ENCODE data around the gene CD1D.
A peak's percentile ranks its signal among the peaks of the same experiment; 100 is the strongest.
"Not testable (repeated sequence)": the region's sequence is repeated elsewhere in the genome, so short reads cannot be mapped to it uniquely, and the experiment has no call there.

The CD1D gene

DNA sequence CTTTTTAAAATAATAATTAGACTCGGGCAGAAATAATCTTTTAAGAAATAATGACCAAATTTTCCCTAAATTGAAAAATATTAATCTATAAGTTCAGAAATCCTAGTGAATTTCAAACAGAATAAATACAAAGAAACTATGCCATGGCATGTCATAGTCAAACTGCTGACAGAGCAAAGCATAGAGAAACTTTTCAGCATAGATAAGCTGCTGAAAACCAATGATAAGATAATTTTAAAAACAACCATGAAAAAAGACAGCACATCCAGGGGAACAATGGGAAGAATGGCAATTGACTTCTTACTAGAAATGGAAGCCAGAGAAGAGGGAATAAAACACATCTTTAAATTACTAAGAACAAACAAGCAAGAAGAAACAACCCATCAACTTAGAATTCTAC lies 19.8 kb downstream of the CD1D start:
- ATAC-seq: no peak
- TF ChIP-seq GLIS3 (CRISPR knock-in tag; IDR thresholded peaks at IDR 0.05) (no peak), ISL1 (CRISPR knock-in tag; IDR thresholded peaks at IDR 0.05) (no peak), ZNF70 (CRISPR knock-in tag; IDR thresholded peaks at IDR 0.05) (no peak), TSHZ2 (CRISPR knock-in tag; IDR thresholded peaks at IDR 0.05) (no peak), OSR1 (CRISPR knock-in tag; IDR thresholded peaks at IDR 0.05) (no peak)
- TF ChIP-seq, protein P1, sequence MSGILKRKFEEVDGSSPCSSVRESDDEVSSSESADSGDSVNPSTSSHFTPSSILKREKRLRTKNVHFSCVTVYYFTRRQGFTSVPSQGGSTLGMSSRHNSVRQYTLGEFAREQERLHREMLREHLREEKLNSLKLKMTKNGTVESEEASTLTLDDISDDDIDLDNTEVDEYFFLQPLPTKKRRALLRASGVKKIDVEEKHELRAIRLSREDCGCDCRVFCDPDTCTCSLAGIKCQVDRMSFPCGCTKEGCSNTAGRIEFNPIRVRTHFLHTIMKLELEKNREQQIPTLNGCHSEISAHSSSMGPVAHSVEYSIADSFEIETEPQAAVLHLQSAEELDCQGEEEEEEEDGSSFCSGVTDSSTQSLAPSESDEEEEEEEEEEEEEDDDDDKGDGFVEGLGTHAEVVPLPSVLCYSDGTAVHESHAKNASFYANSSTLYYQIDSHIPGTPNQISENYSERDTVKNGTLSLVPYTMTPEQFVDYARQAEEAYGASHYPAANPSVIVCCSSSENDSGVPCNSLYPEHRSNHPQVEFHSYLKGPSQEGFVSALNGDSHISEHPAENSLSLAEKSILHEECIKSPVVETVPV (CRISPR knock-in tag; IDR thresholded peaks at IDR 0.05): no peak

DNA sequence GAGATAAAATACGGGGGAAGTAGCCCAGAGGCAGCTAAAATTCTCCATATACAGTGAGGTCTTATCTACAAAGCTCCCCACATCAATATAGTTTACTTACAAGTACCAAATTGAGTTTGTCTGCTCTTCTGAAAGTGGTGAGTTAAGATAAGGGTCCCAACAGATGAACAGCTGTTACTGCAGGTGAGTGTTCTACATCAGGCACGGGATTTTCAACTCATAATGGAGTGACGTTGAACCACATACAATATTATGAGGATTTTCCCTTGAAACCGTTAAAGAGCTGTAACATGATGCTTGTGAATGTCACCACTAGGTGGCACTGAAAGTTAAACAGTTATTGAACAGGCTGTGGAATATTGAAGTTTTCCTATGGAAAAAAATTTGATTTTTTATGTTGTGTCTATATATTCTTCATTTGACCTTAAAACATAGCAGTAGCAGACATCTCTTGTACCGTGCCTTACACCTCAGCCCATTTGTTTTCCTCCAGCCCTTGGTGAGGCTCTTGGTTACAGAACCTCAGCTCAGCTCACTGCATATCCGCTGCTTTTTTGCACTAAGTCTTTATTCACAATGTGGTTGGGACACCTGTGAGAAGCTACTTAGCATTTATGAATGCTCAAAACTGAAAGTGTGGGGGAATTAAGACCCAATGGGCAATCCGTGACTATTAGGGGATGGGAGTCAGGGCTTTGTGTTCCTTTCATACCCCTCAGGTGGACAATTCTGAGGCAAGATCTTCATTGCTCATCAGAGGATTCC lies 23.2 kb downstream of the CD1D start:
- TF ChIP-seq TSHZ2 (CRISPR knock-in tag; IDR thresholded peaks at IDR 0.05): no peak
- TF ChIP-seq TCF4 (CRISPR knock-in tag; IDR thresholded peaks at IDR 0.05; ENCODE audit: borderline replicate concordance): no peak
- TF ChIP-seq ZC3H10 (CRISPR knock-in tag; IDR thresholded peaks at IDR 0.05): no peak
- TF ChIP-seq, protein P2, sequence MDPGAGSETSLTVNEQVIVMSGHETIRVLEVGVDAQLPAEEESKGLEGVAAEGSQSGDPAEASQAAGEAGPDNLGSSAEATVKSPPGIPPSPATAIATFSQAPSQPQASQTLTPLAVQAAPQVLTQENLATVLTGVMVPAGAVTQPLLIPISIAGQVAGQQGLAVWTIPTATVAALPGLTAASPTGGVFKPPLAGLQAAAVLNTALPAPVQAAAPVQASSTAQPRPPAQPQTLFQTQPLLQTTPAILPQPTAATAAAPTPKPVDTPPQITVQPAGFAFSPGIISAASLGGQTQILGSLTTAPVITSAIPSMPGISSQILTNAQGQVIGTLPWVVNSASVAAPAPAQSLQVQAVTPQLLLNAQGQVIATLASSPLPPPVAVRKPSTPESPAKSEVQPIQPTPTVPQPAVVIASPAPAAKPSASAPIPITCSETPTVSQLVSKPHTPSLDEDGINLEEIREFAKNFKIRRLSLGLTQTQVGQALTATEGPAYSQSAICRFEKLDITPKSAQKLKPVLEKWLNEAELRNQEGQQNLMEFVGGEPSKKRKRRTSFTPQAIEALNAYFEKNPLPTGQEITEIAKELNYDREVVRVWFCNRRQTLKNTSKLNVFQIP (CRISPR knock-in tag; IDR thresholded peaks at IDR 0.05; ENCODE audit: borderline replicate concordance, low read depth): no peak
- TF ChIP-seq SNAI2 (CRISPR knock-in tag; IDR thresholded peaks at IDR 0.05): no peak
- no peak for TF ChIP-seq ZFP30 (CRISPR knock-in tag; IDR thresholded peaks at IDR 0.05)
- ATAC-seq: peak; percentile 100

DNA sequence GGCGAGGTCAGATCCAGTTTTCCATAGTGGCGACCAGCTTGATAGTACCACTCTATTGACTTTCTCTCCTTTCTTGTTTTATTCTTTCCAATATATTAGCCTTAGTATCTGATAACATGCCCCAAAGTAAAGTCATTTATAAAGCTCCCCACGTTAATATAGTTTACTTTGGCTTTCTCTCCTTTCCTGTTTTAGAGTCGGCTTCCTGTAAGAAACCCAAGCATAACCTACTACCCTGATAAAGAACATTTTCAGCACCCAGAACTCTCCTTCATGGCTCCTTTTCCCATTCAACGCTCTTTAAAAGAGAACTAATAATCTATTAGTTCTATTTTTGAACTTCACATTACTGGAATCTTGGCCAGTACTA lies 23.7 kb downstream of the CD1D start:
- ATAC-seq: no peak
- TF ChIP-seq ZFP30 (CRISPR knock-in tag; IDR thresholded peaks at IDR 0.05) (no peak), ARNTL (CRISPR knock-in tag; IDR thresholded peaks at IDR 0.05; ENCODE audit: borderline replicate concordance, low read depth) (no peak), TCF4 (CRISPR knock-in tag; IDR thresholded peaks at IDR 0.05; ENCODE audit: borderline replicate concordance) (no peak)

DNA sequence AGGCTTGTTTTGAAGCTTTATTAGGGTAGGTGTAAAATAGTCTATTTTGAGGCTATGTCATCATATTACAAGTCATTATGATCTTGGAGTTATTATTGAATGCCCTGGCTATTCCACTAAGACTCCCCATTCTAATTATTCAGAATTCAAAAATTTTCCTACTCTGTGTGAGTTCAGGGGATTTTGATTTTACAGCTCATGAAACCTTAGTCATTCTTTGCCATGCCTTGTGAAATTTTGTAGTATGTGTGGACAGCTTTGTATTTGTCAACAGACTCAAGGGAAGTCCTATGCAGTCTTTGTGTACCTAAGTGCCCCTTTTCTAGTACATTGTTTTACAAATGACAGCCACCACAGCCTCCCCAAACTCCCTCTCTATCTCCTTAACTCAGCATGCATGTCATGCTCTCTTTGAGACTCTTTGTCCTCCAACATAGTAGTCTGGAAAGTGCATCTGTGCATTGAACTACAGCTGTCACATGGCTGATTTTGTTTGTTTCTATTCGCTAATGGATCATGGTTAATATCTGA lies 28.0 kb downstream of the CD1D start:
- no peak for ATAC-seq
- no peak for TF ChIP-seq ARNTL (CRISPR knock-in tag; IDR thresholded peaks at IDR 0.05; ENCODE audit: borderline replicate concordance, low read depth)
- TF ChIP-seq TCF4 (CRISPR knock-in tag; IDR thresholded peaks at IDR 0.05; ENCODE audit: borderline replicate concordance): no peak

GRCh38 chr1:158212320-158212719 lies 31.6 kb downstream of the CD1D start:
- ATAC-seq: no peak
- TF ChIP-seq SNAI2 (CRISPR knock-in tag; IDR thresholded peaks at IDR 0.05) (no peak), CSDC2 (CRISPR knock-in tag; IDR thresholded peaks at IDR 0.05) (no peak), ISL1 (CRISPR knock-in tag; IDR thresholded peaks at IDR 0.05) (no peak), ZFP30 (CRISPR knock-in tag; IDR thresholded peaks at IDR 0.05) (no peak), ZFP3 (CRISPR knock-in tag; IDR thresholded peaks at IDR 0.05) (no peak), OSR1 (CRISPR knock-in tag; IDR thresholded peaks at IDR 0.05) (no peak)
- TF ChIP-seq, protein P3, sequence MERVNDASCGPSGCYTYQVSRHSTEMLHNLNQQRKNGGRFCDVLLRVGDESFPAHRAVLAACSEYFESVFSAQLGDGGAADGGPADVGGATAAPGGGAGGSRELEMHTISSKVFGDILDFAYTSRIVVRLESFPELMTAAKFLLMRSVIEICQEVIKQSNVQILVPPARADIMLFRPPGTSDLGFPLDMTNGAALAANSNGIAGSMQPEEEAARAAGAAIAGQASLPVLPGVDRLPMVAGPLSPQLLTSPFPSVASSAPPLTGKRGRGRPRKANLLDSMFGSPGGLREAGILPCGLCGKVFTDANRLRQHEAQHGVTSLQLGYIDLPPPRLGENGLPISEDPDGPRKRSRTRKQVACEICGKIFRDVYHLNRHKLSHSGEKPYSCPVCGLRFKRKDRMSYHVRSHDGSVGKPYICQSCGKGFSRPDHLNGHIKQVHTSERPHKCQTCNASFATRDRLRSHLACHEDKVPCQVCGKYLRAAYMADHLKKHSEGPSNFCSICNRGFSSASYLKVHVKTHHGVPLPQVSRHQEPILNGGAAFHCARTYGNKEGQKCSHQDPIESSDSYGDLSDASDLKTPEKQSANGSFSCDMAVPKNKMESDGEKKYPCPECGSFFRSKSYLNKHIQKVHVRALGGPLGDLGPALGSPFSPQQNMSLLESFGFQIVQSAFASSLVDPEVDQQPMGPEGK (CRISPR knock-in tag; IDR thresholded peaks at IDR 0.05; ENCODE audit: borderline replicate concordance): no peak
- TF ChIP-seq, protein P2 (CRISPR knock-in tag; IDR thresholded peaks at IDR 0.05; ENCODE audit: borderline replicate concordance, low read depth): no peak

- not testable (repeated sequence) for ATAC-seq
Measured at GRCh38 chr1:158223445-158223844, 42.8 kb downstream of the CD1D start.

Data from SK-N-SH treated with all-trans-retinoic acid at 6 μM for 48 hours (cell line).